Measurements from ENCODE around the gene OR2A12. TPM values are rescaled to one million over a fixed set of nuclear protein-coding genes. Genes with fewer than 3 reads are reported as not detected.

Gene OR2A12
- total RNA-seq, 1 experiment from 2014 or later: not detected

DNA sequence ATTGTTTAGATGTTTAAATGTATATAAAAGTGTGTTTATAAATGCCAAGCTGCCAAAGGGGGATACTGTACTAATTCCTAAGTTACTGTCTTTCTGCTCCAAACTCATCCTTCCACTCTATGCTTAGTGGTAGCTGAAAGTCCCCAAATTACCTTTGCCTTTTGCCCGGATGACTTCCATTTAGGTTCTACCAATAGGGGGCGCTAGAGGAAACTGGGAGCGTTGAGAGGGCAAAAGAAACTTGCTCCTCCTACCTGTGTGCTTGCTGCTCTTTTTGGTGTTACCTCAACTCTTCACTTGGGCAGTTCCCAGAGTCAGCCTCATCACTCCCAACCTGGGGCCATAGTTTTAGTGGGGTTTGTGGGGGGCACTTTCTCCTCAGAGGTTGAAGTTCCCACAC lies 22.4 kb upstream of the OR2A12 start:
- H3K9me3 ChIP-seq (ENCODE audit: control insufficient read depth, insufficient read depth, low read depth, low read length): no peaks in the 10 kb centered on the region
- TF ChIP-seq, protein P1, sequence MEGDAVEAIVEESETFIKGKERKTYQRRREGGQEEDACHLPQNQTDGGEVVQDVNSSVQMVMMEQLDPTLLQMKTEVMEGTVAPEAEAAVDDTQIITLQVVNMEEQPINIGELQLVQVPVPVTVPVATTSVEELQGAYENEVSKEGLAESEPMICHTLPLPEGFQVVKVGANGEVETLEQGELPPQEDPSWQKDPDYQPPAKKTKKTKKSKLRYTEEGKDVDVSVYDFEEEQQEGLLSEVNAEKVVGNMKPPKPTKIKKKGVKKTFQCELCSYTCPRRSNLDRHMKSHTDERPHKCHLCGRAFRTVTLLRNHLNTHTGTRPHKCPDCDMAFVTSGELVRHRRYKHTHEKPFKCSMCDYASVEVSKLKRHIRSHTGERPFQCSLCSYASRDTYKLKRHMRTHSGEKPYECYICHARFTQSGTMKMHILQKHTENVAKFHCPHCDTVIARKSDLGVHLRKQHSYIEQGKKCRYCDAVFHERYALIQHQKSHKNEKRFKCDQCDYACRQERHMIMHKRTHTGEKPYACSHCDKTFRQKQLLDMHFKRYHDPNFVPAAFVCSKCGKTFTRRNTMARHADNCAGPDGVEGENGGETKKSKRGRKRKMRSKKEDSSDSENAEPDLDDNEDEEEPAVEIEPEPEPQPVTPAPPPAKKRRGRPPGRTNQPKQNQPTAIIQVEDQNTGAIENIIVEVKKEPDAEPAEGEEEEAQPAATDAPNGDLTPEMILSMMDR (IDR thresholded peaks at IDR 0.05): peak; percentile 41; the same call in 1 of the 2 replicates
- no peak for TF ChIP-seq TCF7L2 (IDR thresholded peaks at IDR 0.05; ENCODE audit: low read depth, low read length)
- ChIA-PET CTCF (no interaction called here), POLR2A (no interaction called here)
- H3K4me3 ChIP-seq (ENCODE audit: low read depth in 2 of 2, low read length in 2 of 2): no peak overlapping the region
- in situ Hi-C loops (cut with HindIII; ENCODE audit: low pct_unique_long_range_greater_than_20kb, low sequenced_read_pairs): no loop called here
- DNase-seq (ENCODE audit: low read depth, low spot score) (no peak), ATAC-seq (no peak)
- BruUV-seq (replicated peaks): no TSS peak
- H3K36me3 ChIP-seq (ENCODE audit: control insufficient read depth, insufficient read depth, low read length): no peaks in the 10 kb centered on the region
- H3K4me1 ChIP-seq (ENCODE audit: control insufficient read depth, insufficient read depth, low read length): no peaks in the 10 kb centered on the region
- no peak overlapping the region for H3K27ac ChIP-seq (ENCODE audit: low read length)
- no peaks in the 10 kb centered on the region for H3K27me3 ChIP-seq (ENCODE audit: control insufficient read depth, insufficient read depth, low read length)
- intact Hi-C loops (cut with micrococcal nuclease; ENCODE audit: unreplicated experiment): no loop called here

DNA sequence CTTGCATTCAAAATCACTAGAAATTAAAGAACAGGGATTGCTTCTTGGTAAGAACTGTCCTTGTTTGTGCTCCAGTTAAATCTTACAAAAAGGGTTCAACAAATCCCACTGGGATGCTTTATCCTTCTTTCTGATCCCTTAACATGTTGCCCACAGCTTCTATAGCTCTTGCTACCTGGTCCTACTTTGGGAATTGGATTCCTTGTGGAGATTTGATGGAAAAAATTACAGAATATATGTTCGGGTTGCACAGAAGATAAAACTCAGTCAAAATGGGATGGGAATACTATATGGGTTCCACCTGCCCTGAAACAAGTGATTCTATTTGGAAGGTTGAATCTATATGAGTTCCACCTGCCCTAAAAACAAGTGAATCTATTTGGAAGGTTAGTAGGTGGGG lies 16.6 kb upstream of the OR2A12 start, which contains the start of gene OR2A25:
OR2A25 (plus strand) TSS at position 301 of the 400 bp plus-strand sequence. CDS start 4,409 bp downstream, outside the sequence.
- no TSS peak for BruUV-seq (replicated peaks)
- Histone ChIP-seq H3K4me1 (ENCODE audit: control insufficient read depth, insufficient read depth, low read length) (no peaks in the 10 kb centered on the region), H3K36me3 (ENCODE audit: control insufficient read depth, insufficient read depth, low read length) (no peaks in the 10 kb centered on the region), H3K27ac (ENCODE audit: low read length) (no peak within 1 kb of the TSS), H3K27me3 (ENCODE audit: control insufficient read depth, insufficient read depth, low read length) (no peaks in the 10 kb centered on the region; the same call in 1 of the 2 replicates), H3K4me3 (ENCODE audit: low read depth in 2 of 2, low read length in 2 of 2) (no peak within 1 kb of the TSS), H3K9me3 (ENCODE audit: control insufficient read depth, insufficient read depth, low read depth, low read length) (no peaks in the 10 kb centered on the region)
- CTCF ChIA-PET: no interaction called here
- POLR2A ChIA-PET: no interaction called here
- TF ChIP-seq, protein P1 (IDR thresholded peaks at IDR 0.05): no peak
- TF ChIP-seq SIN3A (IDR thresholded peaks at IDR 0.05; ENCODE audit: borderline replicate concordance, insufficient read depth, low read depth, low read length) (no peak), TCF7L2 (IDR thresholded peaks at IDR 0.05; ENCODE audit: low read depth, low read length) (no peak), POLR2AphosphoS5 (IDR thresholded peaks at IDR 0.05; ENCODE audit: low read depth, low read length) (no peak)
- DNase-seq (ENCODE audit: low read depth, low spot score) (no peak), ATAC-seq (no peak)
- intact Hi-C loops (cut with micrococcal nuclease; ENCODE audit: unreplicated experiment) (no loop called here), in situ Hi-C loops (cut with HindIII; ENCODE audit: low pct_unique_long_range_greater_than_20kb, low sequenced_read_pairs) (no loop called here)

DNA sequence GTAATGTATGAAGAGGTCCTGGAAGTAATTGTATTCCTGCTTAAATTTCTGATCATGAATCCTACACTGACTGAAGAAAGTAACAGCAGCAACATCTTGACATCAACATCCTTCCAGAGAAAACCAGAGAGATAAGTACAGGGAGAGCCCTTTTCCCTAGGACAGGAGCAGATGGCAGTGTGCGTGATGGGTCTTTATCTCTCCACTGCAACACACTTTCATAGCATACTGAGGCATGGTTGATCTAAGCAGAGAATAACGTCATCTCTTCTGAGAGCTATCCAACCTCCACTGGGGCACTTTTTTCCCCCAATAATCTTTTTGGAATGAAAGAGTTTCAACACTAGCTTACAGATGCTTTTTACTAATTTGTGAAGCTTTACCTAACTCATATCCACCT lies 16.1 kb upstream of the OR2A12 start:
- H3K4me1 ChIP-seq (ENCODE audit: control insufficient read depth, insufficient read depth, low read length): no peaks in the 10 kb centered on the region
- no peak overlapping the region for H3K27ac ChIP-seq (ENCODE audit: low read length)
- BruUV-seq (replicated peaks): no TSS peak
- in situ Hi-C loops (cut with HindIII; ENCODE audit: low pct_unique_long_range_greater_than_20kb, low sequenced_read_pairs) (no loop called here), intact Hi-C loops (cut with micrococcal nuclease; ENCODE audit: unreplicated experiment) (no loop called here)
- POLR2A ChIA-PET: no interaction called here
- TF ChIP-seq, protein P2, sequence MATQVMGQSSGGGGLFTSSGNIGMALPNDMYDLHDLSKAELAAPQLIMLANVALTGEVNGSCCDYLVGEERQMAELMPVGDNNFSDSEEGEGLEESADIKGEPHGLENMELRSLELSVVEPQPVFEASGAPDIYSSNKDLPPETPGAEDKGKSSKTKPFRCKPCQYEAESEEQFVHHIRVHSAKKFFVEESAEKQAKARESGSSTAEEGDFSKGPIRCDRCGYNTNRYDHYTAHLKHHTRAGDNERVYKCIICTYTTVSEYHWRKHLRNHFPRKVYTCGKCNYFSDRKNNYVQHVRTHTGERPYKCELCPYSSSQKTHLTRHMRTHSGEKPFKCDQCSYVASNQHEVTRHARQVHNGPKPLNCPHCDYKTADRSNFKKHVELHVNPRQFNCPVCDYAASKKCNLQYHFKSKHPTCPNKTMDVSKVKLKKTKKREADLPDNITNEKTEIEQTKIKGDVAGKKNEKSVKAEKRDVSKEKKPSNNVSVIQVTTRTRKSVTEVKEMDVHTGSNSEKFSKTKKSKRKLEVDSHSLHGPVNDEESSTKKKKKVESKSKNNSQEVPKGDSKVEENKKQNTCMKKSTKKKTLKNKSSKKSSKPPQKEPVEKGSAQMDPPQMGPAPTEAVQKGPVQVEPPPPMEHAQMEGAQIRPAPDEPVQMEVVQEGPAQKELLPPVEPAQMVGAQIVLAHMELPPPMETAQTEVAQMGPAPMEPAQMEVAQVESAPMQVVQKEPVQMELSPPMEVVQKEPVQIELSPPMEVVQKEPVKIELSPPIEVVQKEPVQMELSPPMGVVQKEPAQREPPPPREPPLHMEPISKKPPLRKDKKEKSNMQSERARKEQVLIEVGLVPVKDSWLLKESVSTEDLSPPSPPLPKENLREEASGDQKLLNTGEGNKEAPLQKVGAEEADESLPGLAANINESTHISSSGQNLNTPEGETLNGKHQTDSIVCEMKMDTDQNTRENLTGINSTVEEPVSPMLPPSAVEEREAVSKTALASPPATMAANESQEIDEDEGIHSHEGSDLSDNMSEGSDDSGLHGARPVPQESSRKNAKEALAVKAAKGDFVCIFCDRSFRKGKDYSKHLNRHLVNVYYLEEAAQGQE (IDR thresholded peaks at IDR 0.05; ENCODE audit: insufficient read depth in 1 of 2, low read depth in 2 of 2, low read length in 1 of 2): no peak
- TF ChIP-seq SIN3A (IDR thresholded peaks at IDR 0.05; ENCODE audit: borderline replicate concordance, insufficient read depth, low read depth, low read length): no peak
- TF ChIP-seq POLR2AphosphoS5 (IDR thresholded peaks at IDR 0.05; ENCODE audit: low read depth, low read length): no peak
- TF ChIP-seq, protein P1 (IDR thresholded peaks at IDR 0.05): no peak
- TF ChIP-seq TCF7L2 (IDR thresholded peaks at IDR 0.05; ENCODE audit: low read depth, low read length): no peak
- CTCF ChIA-PET: no interaction called here
- no peak for ATAC-seq
- no peaks in the 10 kb centered on the region for H3K9me3 ChIP-seq (ENCODE audit: control insufficient read depth, insufficient read depth, low read depth, low read length)
- no peak for DNase-seq (ENCODE audit: low read depth, low spot score)
- no peaks in the 10 kb centered on the region; the same call in 1 of the 2 replicates for H3K27me3 ChIP-seq (ENCODE audit: control insufficient read depth, insufficient read depth, low read length)
- no peaks in the 10 kb centered on the region for H3K36me3 ChIP-seq (ENCODE audit: control insufficient read depth, insufficient read depth, low read length)
- H3K4me3 ChIP-seq (ENCODE audit: low read depth in 2 of 2, low read length in 2 of 2): no peak overlapping the region
